H1 (cell line): ENCODE measurements around the gene ASIC2. TPM values are rescaled to one million over a fixed set of nuclear protein-coding genes. Genes with fewer than 3 reads are reported as not detected.

Source experiments
- POLR2A ChIP-seq, 2 experiments: IDR thresholded peaks; 1 replicate in 1 of 2; 2 replicates in 1 of 2; pipeline ENCODE4 v1.6.1; 2011; ENCODE audit warnings: low read depth in 2 of 2, low read length in 2 of 2, mild to moderate bottlenecking in 2 of 2; ENCODE audit errors: control extremely low read depth in 1 of 2
- SAP30 ChIP-seq: fragments of 300-600 bp; sonication (generic); IDR thresholded peaks from 2 replicates; pipeline ENCODE4 v1.7.1; 2012; ENCODE audit warnings: low read length, moderate library complexity, mild to moderate bottlenecking, inconsistent platforms; ENCODE audit not compliant: insufficient read depth, insufficient replicate concordance
- TAF7 ChIP-seq: optimal IDR thresholded peaks from 2 replicates; pipeline ENCODE3; 2011; ENCODE audit warnings: low read depth, mild to moderate bottlenecking, inconsistent platforms, low read length, moderate library complexity, borderline replicate concordance
- YY1 ChIP-seq: IDR thresholded peaks from 2 replicates; pipeline ENCODE4 v1.6.1; 2011; ENCODE audit warnings: low read depth, mild to moderate bottlenecking, low read length
- polyA plus RNA-seq, 7 experiments: library from polyadenylated mRNA; depleted of rRNA in 3 of 7; stranded (reverse) in 5 of 7; unstranded in 2 of 7; fragments of >200 nt in 5 of 7; fragments of 200-250 nt in 2 of 7; gene quantifications; 1 replicate in 5 of 7; 2 replicates in 1 of 7; 4 replicates in 1 of 7; pipeline versions ENCODE4 v1.2.1 to v1.2.3, GENCODE V29; 2011 to 2013; ENCODE audit warnings: missing spikeins in 2 of 7, mixed read lengths in 2 of 7
- total RNA-seq: library from RNA; stranded (reverse); fragmentation: NEBNext Ultra II Directional; extraction: Animal tissue kit (Norgen Biotek cat#: 25700); gene quantifications from 2 replicates; pipeline ENCODE4 v1.2.1, GENCODE V29; 2021
- TF ChIP-seq, protein P1 (sequence below): fragments of 300-600 bp; sonication (generic); IDR thresholded peaks from 2 replicates; pipeline ENCODE4 v1.7.1; 2012; ENCODE audit warnings: low read length, moderate library complexity, mild to moderate bottlenecking, inconsistent platforms; ENCODE audit not compliant: insufficient replicate concordance

The ASIC2 gene
- total and polyA plus RNA-seq, 2 of the 8 experiments (the other 6 are each of a cell fraction or from before 2014, with no cell fraction given): 0.86 to 1.2 TPM

DNA sequence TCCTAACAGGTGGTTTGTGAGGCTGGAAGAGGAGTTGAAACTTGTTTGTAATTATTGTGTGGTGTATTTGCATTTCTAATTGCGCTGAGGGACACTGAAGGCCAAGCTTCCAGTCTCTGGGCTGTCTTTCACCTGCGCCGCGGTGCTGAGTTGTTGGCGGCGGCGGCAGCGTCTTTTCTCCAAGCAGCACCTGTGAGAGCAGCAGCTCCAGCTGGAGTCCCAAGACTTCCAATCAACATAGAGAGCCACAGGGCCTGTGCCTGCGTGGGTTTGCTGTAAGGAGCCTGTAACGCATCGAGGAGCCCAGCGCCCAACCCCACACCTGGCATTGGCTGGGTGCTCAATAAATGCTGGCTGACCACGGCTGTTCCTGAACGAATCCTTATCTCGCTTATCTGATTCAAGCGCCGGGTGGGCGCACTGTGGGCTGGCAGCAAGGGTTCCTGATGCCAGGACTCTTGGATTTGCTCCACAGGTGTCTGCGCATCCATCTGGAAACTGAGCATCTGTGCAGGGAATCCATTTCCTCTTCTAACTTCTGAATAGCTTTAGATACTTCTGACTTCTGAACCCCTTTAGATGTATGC is 138.1 kb downstream of the ASIC2 start (continued):
- TF ChIP-seq YY1 (no peak), POLR2A (IDR thresholded peaks at IDR 0.05; ENCODE audit: control extremely low read depth in 1 of 2, low read depth in 2 of 2, low read length in 2 of 2) (no peak), SAP30 (no peak), TAF7 (no peak)
- TF ChIP-seq, protein P1, sequence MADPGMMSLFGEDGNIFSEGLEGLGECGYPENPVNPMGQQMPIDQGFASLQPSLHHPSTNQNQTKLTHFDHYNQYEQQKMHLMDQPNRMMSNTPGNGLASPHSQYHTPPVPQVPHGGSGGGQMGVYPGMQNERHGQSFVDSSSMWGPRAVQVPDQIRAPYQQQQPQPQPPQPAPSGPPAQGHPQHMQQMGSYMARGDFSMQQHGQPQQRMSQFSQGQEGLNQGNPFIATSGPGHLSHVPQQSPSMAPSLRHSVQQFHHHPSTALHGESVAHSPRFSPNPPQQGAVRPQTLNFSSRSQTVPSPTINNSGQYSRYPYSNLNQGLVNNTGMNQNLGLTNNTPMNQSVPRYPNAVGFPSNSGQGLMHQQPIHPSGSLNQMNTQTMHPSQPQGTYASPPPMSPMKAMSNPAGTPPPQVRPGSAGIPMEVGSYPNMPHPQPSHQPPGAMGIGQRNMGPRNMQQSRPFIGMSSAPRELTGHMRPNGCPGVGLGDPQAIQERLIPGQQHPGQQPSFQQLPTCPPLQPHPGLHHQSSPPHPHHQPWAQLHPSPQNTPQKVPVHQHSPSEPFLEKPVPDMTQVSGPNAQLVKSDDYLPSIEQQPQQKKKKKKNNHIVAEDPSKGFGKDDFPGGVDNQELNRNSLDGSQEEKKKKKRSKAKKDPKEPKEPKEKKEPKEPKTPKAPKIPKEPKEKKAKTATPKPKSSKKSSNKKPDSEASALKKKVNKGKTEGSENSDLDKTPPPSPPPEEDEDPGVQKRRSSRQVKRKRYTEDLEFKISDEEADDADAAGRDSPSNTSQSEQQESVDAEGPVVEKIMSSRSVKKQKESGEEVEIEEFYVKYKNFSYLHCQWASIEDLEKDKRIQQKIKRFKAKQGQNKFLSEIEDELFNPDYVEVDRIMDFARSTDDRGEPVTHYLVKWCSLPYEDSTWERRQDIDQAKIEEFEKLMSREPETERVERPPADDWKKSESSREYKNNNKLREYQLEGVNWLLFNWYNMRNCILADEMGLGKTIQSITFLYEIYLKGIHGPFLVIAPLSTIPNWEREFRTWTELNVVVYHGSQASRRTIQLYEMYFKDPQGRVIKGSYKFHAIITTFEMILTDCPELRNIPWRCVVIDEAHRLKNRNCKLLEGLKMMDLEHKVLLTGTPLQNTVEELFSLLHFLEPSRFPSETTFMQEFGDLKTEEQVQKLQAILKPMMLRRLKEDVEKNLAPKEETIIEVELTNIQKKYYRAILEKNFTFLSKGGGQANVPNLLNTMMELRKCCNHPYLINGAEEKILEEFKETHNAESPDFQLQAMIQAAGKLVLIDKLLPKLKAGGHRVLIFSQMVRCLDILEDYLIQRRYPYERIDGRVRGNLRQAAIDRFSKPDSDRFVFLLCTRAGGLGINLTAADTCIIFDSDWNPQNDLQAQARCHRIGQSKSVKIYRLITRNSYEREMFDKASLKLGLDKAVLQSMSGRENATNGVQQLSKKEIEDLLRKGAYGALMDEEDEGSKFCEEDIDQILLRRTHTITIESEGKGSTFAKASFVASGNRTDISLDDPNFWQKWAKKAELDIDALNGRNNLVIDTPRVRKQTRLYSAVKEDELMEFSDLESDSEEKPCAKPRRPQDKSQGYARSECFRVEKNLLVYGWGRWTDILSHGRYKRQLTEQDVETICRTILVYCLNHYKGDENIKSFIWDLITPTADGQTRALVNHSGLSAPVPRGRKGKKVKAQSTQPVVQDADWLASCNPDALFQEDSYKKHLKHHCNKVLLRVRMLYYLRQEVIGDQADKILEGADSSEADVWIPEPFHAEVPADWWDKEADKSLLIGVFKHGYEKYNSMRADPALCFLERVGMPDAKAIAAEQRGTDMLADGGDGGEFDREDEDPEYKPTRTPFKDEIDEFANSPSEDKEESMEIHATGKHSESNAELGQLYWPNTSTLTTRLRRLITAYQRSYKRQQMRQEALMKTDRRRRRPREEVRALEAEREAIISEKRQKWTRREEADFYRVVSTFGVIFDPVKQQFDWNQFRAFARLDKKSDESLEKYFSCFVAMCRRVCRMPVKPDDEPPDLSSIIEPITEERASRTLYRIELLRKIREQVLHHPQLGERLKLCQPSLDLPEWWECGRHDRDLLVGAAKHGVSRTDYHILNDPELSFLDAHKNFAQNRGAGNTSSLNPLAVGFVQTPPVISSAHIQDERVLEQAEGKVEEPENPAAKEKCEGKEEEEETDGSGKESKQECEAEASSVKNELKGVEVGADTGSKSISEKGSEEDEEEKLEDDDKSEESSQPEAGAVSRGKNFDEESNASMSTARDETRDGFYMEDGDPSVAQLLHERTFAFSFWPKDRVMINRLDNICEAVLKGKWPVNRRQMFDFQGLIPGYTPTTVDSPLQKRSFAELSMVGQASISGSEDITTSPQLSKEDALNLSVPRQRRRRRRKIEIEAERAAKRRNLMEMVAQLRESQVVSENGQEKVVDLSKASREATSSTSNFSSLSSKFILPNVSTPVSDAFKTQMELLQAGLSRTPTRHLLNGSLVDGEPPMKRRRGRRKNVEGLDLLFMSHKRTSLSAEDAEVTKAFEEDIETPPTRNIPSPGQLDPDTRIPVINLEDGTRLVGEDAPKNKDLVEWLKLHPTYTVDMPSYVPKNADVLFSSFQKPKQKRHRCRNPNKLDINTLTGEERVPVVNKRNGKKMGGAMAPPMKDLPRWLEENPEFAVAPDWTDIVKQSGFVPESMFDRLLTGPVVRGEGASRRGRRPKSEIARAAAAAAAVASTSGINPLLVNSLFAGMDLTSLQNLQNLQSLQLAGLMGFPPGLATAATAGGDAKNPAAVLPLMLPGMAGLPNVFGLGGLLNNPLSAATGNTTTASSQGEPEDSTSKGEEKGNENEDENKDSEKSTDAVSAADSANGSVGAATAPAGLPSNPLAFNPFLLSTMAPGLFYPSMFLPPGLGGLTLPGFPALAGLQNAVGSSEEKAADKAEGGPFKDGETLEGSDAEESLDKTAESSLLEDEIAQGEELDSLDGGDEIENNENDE: no peak
